Measurements from ENCODE around the gene ABCD2.

GRCh38 chr12:39586816-39587215 lies 32.8 kb downstream of the ABCD2 start:
- TF ChIP-seq, protein P1, sequence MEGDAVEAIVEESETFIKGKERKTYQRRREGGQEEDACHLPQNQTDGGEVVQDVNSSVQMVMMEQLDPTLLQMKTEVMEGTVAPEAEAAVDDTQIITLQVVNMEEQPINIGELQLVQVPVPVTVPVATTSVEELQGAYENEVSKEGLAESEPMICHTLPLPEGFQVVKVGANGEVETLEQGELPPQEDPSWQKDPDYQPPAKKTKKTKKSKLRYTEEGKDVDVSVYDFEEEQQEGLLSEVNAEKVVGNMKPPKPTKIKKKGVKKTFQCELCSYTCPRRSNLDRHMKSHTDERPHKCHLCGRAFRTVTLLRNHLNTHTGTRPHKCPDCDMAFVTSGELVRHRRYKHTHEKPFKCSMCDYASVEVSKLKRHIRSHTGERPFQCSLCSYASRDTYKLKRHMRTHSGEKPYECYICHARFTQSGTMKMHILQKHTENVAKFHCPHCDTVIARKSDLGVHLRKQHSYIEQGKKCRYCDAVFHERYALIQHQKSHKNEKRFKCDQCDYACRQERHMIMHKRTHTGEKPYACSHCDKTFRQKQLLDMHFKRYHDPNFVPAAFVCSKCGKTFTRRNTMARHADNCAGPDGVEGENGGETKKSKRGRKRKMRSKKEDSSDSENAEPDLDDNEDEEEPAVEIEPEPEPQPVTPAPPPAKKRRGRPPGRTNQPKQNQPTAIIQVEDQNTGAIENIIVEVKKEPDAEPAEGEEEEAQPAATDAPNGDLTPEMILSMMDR (IDR thresholded peaks at IDR 0.05) = no peak
- no peak for TF ChIP-seq EP300 (IDR thresholded peaks at IDR 0.05)
- TF ChIP-seq POLR2A (IDR thresholded peaks at IDR 0.05) = no peak
- no peak for TF ChIP-seq POLR2AphosphoS5 (IDR thresholded peaks at IDR 0.05)

Data from upper lobe of left lung (tissue), 4 donors.